OCI-LY7 (cell line): ENCODE results near the gene EIF4E2. TPM values are rescaled to one million over a fixed set of nuclear protein-coding genes. Genes with fewer than 3 reads are reported as not detected.

Source experiments
- BruUV-seq: library from RNA; stranded (reverse); fragments of 400-500 nt; replicated peaks from 2 replicates; lab custom pipeline; 2021; lab: Mats Ljungman, UMichigan
- CTCF ChIA-PET: fragments of 300-600 bp; sonication (Branson Sonifier 250); formaldehyde crosslinking; loops from one replicate; lab custom pipeline; 2022; ENCODE audit warnings: antibody characterized with exemption; ENCODE audit not compliant: unreplicated experiment; lab: Charles Lee
- POLR2A ChIA-PET: fragments of 300-600 bp; sonication (Branson Sonifier 250); formaldehyde crosslinking; loops from one replicate; lab custom pipeline; 2022; ENCODE audit warnings: antibody characterized with exemption; lab: Charles Lee
- DNase-seq: peaks from one replicate; pipeline ENCODE4 v3.0.0-alpha.2; 2015; ENCODE audit warnings: low spot score
- H2AFZ ChIP-seq: fragments of 200-600 bp; sonication (generic), shearing (Covaris generic); 2 replicates; pipeline ENCODE4 v1.6.1; 2014; ENCODE audit warnings: mild to moderate bottlenecking, antibody characterized with exemption, low read length, moderate library complexity
- H3K27ac ChIP-seq: fragments of 200-600 bp; sonication (generic); 2 replicates; pipeline ENCODE4 v1.5.1; 2014; ENCODE audit warnings: mixed run types, low read depth, mild to moderate bottlenecking, moderate library complexity, low read length, inconsistent platforms; ENCODE audit not compliant: poor library complexity, severe bottlenecking
- H3K36me3 ChIP-seq: fragments of 200-600 bp; sonication (generic); 2 replicates; pipeline ENCODE4 v1.6.1; 2014; ENCODE audit warnings: mild to moderate bottlenecking, antibody characterized with exemption, low read length, moderate library complexity, mixed read lengths; ENCODE audit not compliant: insufficient read depth
- H3K4me1 ChIP-seq: fragments of 200-600 bp; sonication (generic); 2 replicates; pipeline ENCODE4 v1.5.1; 2014; ENCODE audit warnings: mild to moderate bottlenecking, low read length; ENCODE audit not compliant: insufficient read depth, poor library complexity, severe bottlenecking
- H3K4me2 ChIP-seq: fragments of 200-600 bp; sonication (generic); 2 replicates; pipeline ENCODE4 v1.6.1; 2014; ENCODE audit warnings: mild to moderate bottlenecking, low read length
- H3K4me3 ChIP-seq: fragments of 200-600 bp; sonication (generic); 2 replicates; pipeline ENCODE4 v1.5.1; 2014; ENCODE audit warnings: mild to moderate bottlenecking, low read depth, low read length; ENCODE audit not compliant: poor library complexity, severe bottlenecking
- H3K79me2 ChIP-seq: fragments of 200-600 bp; sonication (generic); 2 replicates; pipeline ENCODE4 v1.6.1; 2016; ENCODE audit warnings: low read depth, mild to moderate bottlenecking, low read length, moderate library complexity, mixed read lengths; ENCODE audit not compliant: insufficient read depth
- H3K9me2 ChIP-seq: fragments of 200-600 bp; sonication (generic); 2 replicates; pipeline ENCODE4 v1.6.1; 2016; ENCODE audit warnings: mild to moderate bottlenecking, low read length, mixed read lengths; ENCODE audit not compliant: insufficient read depth
- H3K9me3 ChIP-seq: fragments of 200-600 bp; sonication (generic); 2 replicates; pipeline ENCODE4 v1.6.1; 2014; ENCODE audit warnings: mild to moderate bottlenecking, mixed run types, low read length, mixed read lengths
- H4K20me1 ChIP-seq: fragments of 200-600 bp; sonication (generic); 2 replicates; pipeline ENCODE4 v1.6.1; 2014; ENCODE audit warnings: mild to moderate bottlenecking, antibody characterized with exemption, low read length, moderate library complexity, mixed read lengths; ENCODE audit not compliant: insufficient read depth
- CTCF ChIP-seq: fragments of 200-600 bp; sonication (generic); conservative IDR thresholded peaks from 2 replicates; pipeline ENCODE4 v1.5.1; 2014; ENCODE audit warnings: mild to moderate bottlenecking, antibody characterized with exemption, low read length, moderate library complexity, mixed read lengths
- EZH2phosphoT487 ChIP-seq: fragments of 200-600 bp; sonication (generic); IDR thresholded peaks from 2 replicates; pipeline ENCODE4 v1.6.1; 2018; ENCODE audit warnings: low read depth, borderline replicate concordance, mild to moderate bottlenecking, mixed run types, antibody characterized with exemption, low read length, moderate library complexity, mixed read lengths
- intact Hi-C: fragments of 100-400 bp; cut with micrococcal nuclease; formaldehyde crosslinking; loops from one replicate; pipeline ENCODE4 v1.10.0; 2022; ENCODE audit not compliant: unreplicated experiment
- total RNA-seq, 2 experiments: library from RNA; depleted of rRNA in 1 of 2; stranded (reverse); fragments of >200 nt in 1 of 2; shearing (Covaris generic) in 1 of 2; gene quantifications; 2 replicates each; pipeline ENCODE4 v1.2.3, GENCODE V29; 2014 to 2022

EIF4E2 gene
- total RNA-seq, 2 experiments from 2014 or later, result 59.9 to 76.3 TPM

- Histone ChIP-seq H3K79me2 (peaks cover 10% of the 10 kb centered on the region), H3K4me3 (no peak overlapping the region), H3K9me2 (no peaks in the 10 kb centered on the region), H3K9me3 (no peaks in the 10 kb centered on the region), H3K36me3 (peaks cover 42% of the 10 kb centered on the region), H3K4me1 (no peaks in the 10 kb centered on the region), H3K4me2 (no peak overlapping the region), H4K20me1 (no peaks in the 10 kb centered on the region), H3K27ac (no peak overlapping the region), H2AFZ (no peak overlapping the region)
- TF ChIP-seq CTCF, result no peak
- TF ChIP-seq EZH2phosphoT487, result no peak
- ChIA-PET POLR2A (no interaction called here), CTCF (no interaction called here)
- intact Hi-C loops, result no loop called here
- BruUV-seq, result no TSS peak
- DNase-seq, result no peak
Measured at GRCh38 chr2:232542715-232543467, 7.6 kb upstream of the EIF4E2 start.

GRCh38 chr2:232543491-232543890 lies 7.0 kb upstream of the EIF4E2 start:
- peaks cover 16% of the 10 kb centered on the region for H3K79me2 ChIP-seq
- H3K9me3 ChIP-seq, result peaks cover 1% of the 10 kb centered on the region; the same call in 1 of the 2 replicates
- ChIA-PET CTCF (no interaction called here), POLR2A (no interaction called here)
- TF ChIP-seq EZH2phosphoT487, result no peak
- TF ChIP-seq CTCF, result no peak
- peaks cover 48% of the 10 kb centered on the region for H3K36me3 ChIP-seq
- H3K4me3 ChIP-seq, result no peak overlapping the region
- BruUV-seq, result no TSS peak
- intact Hi-C loops, result no loop called here
- no peaks in the 10 kb centered on the region for H4K20me1 ChIP-seq
- H3K4me1 ChIP-seq, result peaks cover 2% of the 10 kb centered on the region
- H2AFZ ChIP-seq, result no peak overlapping the region
- no peak overlapping the region for H3K27ac ChIP-seq
- H3K9me2 ChIP-seq, result no peaks in the 10 kb centered on the region
- no peak for DNase-seq
- H3K4me2 ChIP-seq, result no peak overlapping the region

- Histone ChIP-seq H3K36me3 (peaks cover 53% of the 10 kb centered on the region), H4K20me1 (no peaks in the 10 kb centered on the region), H2AFZ (no peak overlapping the region), H3K79me2 (peaks cover 22% of the 10 kb centered on the region), H3K4me3 (no peak overlapping the region), H3K9me3 (peaks cover 5% of the 10 kb centered on the region; the same call in 1 of the 2 replicates), H3K9me2 (no peaks in the 10 kb centered on the region), H3K4me1 (peaks cover 7% of the 10 kb centered on the region), H3K27ac (no peak overlapping the region), H3K4me2 (no peak overlapping the region)
- TF ChIP-seq CTCF, result no peak
- no peak for TF ChIP-seq EZH2phosphoT487
- ChIA-PET CTCF (no interaction called here), POLR2A (no interaction called here)
- no TSS peak for BruUV-seq
- no peak for DNase-seq
- intact Hi-C loops, result no loop called here
Measured at GRCh38 chr2:232543928-232544631, 6.4 kb upstream of the EIF4E2 start.
